Raji (cell line): ENCODE results near the gene RSBN1L.

Source experiments
- POLR2A ChIP-seq: IDR thresholded peaks from 2 replicates; pipeline ENCODE4 v1.6.1; 2011; ENCODE audit warnings: low read depth, low read length, control low read depth; ENCODE audit not compliant: insufficient read depth

RSBN1L gene

GRCh38 chr7:77745746-77746145 lies 49.5 kb downstream of the RSBN1L start:
- TF ChIP-seq POLR2A = no peak

GRCh38 chr7:77746164-77746823 lies 50.0 kb downstream of the RSBN1L start:
- TF ChIP-seq POLR2A = no peak

DNA sequence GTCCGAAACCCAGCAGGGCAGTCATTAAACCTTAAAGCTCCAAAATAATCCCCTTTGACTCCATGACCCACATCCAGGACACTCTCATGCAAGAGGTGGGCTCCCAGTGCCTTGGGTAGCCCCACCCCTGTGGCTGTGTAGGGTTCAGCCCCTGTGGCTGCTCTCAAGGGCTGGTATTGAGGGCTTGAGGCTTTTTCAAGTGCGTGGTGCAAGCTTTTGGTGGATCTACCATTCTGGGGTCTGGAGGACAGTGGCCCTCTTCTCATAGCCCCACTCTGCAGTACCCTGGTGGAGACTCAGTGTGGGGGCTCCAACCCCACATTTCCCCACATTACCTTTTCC lies 50.5 kb downstream of the RSBN1L start:
- TF ChIP-seq POLR2A = no peak

DNA sequence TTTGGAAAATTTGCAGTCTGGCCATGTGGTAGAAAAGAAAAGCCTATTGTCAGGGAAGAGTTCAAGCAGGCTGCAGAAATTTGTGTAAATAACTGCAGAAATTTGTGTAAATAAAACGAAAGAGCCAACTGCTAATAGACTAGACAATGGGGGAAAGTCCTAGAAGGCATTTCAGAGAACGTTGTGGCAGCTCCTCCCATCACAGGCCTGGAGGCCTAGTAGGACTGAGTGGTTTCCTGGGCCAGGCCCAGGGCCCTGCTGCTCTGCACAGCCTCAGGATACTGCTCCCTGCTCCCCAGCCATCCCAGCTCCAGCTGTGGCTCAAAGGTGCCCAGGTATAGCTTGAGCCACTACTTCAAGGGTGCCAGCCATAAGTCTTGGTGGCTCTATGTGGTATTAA lies 50.9 kb downstream of the RSBN1L start:
- TF ChIP-seq POLR2A = no peak

- no peak for TF ChIP-seq POLR2A
These were observed 51.5 kb downstream of the RSBN1L start for GRCh38 chr7:77747718-77748117.

GRCh38 chr7:77752016-77752415 lies 55.8 kb downstream of the RSBN1L start:
- no peak for TF ChIP-seq POLR2A

DNA sequence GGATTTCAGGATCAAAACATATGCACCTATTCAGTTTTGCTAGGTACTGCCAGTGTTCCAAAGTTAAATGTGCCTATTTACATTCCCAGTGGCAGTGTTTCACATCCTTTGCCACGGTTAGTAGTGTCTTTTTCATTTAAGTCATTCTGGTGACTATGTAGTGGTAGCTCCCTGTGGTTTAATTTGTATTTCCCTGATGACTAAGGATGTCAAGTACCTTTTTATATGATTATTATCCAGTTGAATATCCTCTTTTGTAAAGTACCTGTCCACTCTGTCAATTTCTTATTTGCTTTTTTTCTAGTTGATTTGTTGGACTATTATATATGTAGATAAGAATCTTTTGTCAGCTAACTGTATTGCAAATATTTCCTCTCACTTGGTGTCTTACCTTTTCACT lies 56.9 kb downstream of the RSBN1L start:
- no peak for TF ChIP-seq POLR2A

DNA sequence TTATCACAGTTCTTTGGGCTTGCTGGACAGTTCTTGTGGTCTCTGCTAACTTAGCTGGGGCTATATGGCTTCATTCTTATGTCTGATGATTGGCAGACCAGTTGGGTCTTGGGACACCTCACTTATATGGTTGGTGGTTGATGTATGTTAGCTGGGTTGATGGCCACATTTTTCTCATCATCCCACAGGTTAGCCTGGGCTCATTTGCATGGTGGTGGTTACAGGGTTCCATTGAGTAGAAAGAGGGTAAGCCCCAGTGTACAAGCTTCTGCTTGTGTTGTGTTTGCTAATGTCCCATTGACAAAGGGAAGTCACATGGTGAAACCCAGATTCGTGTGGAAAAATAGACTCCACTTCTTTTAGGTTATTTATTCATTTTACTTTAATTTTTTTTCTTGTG lies 61.3 kb downstream of the RSBN1L start:
- no peak for TF ChIP-seq POLR2A

GRCh38 chr7:77759294-77759889 lies 63.1 kb downstream of the RSBN1L start:
- no peak for TF ChIP-seq POLR2A

DNA sequence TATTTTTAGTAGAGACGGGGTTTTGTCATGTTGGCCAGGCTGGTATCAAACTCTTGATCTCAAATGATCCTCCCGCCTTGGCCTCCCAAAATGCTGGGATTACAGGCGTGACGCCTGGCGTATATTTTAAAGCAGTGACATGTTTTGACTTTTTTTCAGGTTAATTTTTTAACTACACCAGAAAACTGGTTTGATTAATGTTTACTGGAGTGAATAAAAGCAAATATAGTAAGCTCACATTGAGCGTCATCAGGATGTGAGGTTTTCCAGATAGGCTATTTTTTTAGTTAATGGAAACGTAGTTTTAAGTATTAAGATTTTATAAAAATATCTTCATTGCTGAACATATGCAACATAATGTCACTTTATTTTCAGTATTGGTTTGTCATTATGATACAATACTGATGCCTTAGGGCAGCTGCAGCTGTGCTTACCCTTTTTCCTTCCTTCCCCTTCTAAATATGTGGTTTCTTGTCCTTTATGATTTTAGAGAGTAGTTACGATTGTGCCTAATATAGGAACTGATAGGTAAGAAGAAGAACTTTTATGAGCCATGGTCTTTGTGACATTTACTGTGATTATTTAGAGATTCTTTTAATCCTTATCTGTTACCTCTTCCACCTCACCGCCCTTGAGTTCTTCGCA lies 64.7 kb downstream of the RSBN1L start:
- no peak for TF ChIP-seq POLR2A

- no peak for TF ChIP-seq POLR2A
These were observed 69.2 kb downstream of the RSBN1L start for GRCh38 chr7:77765481-77765880.

DNA sequence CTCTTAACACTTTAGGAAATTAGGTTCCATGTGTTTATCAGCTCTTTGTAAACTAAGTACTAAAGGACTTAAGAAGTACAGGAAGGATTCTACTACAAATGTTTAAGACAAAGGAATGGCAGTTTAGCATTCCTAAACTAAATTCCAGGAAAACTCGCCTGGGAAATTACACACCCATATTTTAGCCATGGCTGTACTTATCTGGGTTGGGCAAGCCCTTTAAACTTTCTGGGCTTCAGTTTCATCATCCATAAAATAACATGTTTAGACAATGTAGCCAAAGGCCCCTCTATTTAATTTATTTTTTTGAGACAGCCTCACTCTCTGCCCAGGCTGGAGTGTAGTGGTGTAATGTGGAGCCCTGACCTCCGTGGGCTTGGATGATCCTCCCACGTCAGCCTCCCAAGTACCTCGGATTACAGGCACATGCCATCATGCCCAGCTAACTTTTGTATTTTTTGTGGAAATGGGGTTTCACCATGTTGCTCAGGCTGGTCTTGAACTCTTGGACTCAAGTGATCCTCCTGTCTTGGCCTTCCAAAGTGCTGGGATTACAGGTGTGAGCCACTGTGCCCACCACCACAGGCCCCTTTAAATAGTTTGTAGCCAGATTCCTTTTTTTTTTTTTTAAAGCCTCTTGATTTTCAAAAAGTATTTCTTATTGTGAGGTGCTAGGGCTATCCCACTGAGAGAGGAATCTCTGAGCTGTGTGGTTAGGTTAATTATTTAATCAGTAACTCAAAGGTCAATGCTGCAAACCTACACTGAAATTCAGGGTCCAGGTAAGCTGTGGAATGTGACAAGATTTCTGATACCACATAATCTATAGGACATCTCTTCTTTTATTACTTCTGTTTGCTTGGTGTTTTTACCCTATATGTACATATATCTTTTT lies 69.9 kb downstream of the RSBN1L start:
- no peak for TF ChIP-seq POLR2A

- no peak for TF ChIP-seq POLR2A
These were observed 70.7 kb downstream of the RSBN1L start for GRCh38 chr7:77766801-77767605.

GRCh38 chr7:77770316-77770715 lies 74.1 kb downstream of the RSBN1L start:
- TF ChIP-seq POLR2A = no peak

DNA sequence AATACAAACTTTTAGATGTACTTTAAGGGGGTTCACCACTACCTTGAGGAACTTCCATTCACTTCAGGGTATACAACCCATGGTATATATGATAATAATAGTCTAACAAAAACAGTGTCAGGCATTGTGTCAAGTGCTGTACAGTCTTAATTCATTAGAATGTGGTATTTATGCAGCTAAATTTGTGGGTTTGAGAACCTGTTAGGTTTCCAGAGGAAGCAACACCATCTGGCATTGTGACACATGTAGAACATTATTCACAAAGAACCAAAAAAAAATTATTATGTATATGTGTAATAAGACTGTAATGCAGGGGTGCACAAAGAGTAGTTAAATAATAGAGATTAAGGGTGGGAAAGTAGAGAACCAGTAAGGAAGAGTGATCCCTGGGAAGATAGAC lies 75.6 kb downstream of the RSBN1L start:
- TF ChIP-seq POLR2A = no peak

- TF ChIP-seq POLR2A = no peak
These were observed 82.3 kb downstream of the RSBN1L start for GRCh38 chr7:77778535-77778934.

DNA sequence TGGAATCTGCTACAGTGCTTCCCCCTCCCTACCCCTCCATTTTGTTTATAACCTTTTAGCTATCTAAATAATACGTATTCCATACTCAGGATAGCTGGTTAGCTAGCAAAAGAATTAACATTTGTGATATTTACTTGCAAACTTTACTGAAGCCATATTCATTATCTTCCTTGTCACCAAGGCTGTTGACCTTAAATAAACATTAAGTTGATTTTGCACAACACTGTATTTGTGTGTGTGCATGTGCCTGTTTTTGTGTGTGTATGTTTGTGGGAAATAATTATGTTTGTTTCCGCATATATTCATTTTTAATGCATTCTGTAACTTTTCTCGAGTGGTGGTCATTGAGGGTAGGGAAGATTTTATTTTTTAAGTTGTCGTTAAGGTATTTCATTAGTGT lies 86.1 kb downstream of the RSBN1L start:
- no peak for TF ChIP-seq POLR2A
